Measurements from ENCODE around the gene ADAMTSL1.

DNA sequence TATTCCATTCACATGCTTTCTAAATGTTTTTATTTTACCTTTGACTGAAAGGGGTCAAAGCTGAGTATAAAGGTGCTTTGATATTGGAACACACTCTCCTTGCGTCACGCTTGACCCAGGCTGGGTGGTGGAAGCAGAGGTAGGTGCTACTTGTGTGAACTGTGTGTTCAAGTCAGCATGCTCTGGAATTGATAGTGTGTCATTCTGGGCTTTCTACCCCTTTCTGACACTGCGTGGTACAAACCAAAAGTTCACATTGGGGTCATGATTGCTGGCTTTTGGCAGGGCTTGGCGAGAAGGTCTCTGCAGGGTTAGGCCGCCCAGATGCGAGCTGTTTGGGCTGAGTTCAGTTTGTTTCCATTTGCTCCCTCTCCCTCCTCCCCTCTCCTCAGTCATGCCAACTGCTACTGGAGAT, 131.8 kb downstream of the ADAMTSL1 start:
- TF ChIP-seq, protein P1, sequence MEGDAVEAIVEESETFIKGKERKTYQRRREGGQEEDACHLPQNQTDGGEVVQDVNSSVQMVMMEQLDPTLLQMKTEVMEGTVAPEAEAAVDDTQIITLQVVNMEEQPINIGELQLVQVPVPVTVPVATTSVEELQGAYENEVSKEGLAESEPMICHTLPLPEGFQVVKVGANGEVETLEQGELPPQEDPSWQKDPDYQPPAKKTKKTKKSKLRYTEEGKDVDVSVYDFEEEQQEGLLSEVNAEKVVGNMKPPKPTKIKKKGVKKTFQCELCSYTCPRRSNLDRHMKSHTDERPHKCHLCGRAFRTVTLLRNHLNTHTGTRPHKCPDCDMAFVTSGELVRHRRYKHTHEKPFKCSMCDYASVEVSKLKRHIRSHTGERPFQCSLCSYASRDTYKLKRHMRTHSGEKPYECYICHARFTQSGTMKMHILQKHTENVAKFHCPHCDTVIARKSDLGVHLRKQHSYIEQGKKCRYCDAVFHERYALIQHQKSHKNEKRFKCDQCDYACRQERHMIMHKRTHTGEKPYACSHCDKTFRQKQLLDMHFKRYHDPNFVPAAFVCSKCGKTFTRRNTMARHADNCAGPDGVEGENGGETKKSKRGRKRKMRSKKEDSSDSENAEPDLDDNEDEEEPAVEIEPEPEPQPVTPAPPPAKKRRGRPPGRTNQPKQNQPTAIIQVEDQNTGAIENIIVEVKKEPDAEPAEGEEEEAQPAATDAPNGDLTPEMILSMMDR (IDR thresholded peaks at IDR 0.05; ENCODE audit: insufficient read depth, low read depth, low read length) = no peak
- no peak for TF ChIP-seq EZH2 (IDR thresholded peaks at IDR 0.05; ENCODE audit: insufficient read depth, low read length)

Data from astrocyte (in vitro differentiated cells and primary cell).